DMS53 treated with DMSO at 0.1 percent for 48 hours (cell line): Measurements from ENCODE around the gene SLC9A1.

ENCODE experiments used
- DNase-seq: peaks from one replicate; lab custom pipeline; 2025; ENCODE audit not compliant: unreplicated experiment; lab: John Stamatoyannopoulos, UW

SLC9A1 gene

GRCh38 chr1:27152004-27152828 lies 2.7 kb downstream of the SLC9A1 start:
- DNase-seq = no peak

GRCh38 chr1:27150641-27151040 lies 4.3 kb downstream of the SLC9A1 start:
- no peak for DNase-seq

DNA sequence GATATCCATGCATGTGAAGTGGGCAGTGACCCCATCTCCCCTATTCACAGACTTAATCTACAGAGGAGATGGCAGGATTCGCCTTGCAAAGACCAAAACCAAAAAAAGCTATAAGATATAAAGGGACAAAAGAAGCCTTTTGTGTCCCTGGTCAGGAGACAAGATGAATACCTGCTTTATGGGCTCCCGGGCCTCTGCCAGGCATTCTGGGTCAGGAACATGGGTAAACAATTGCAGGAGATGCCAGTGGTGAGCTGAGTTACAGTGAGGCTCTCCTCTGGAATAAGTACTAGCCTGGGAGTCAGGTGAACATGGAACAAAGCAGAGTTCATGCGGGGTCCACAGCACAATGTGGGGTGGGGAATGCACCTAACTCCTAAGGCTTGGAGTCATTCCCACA lies 4.7 kb downstream of the SLC9A1 start:
- no peak for DNase-seq

DNA sequence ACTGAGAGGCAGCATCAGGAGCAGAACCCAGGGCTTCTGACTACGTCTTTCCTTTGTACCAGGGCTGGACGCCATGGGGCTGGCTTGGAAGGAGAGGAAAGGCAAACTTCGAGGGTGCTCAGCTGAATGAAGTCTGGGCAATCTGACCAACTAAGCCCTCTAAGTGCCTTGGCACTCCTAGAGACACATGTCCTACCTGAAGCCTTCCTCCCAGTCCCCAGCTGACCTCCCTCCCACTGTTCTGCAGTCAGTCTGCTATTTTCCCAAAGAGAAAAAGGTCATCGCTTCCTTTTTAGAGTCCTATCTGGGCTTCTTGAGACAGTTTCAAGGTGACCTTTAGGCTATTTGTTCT lies 5.2 kb downstream of the SLC9A1 start:
- DNase-seq = no peak

DNA sequence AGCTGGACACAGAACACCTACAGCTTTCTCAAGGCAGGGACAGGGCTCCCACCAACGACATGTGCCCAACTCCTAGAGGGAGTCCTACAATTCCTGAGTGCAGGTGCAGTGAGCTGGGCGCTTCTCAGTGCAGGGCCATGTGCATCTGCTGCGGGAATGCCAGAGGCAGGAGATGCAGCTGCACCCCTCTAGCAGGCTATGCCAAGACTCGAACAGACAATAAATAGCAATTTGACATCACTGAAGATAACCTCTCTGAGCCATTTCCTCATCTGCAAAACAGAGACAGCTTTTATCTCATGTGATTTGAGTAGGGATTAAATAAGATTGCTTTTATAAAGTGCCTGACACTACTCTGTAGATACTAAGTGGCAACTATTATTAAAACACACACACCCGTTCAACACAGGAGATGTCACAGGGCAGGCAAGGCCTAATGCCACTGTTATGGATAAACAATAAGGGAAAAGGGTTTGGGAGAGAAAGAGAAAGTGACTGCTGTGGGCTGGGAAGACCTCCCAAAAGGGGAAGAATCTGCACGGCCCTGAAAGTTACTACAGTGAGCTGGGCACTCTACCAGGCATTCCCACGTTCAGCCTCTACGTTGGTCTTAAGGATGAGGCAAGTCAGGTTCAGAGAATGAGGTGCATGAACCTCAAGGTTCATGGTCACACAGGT lies 5.7 kb downstream of the SLC9A1 start:
- no peak for DNase-seq

- no peak for DNase-seq
Measured at GRCh38 chr1:27148591-27148990, 6.3 kb downstream of the SLC9A1 start.

- DNase-seq = no peak
Measured at GRCh38 chr1:27147842-27148518, 6.9 kb downstream of the SLC9A1 start.

GRCh38 chr1:27145934-27146354 lies 9.0 kb downstream of the SLC9A1 start:
- DNase-seq = no peak

DNA sequence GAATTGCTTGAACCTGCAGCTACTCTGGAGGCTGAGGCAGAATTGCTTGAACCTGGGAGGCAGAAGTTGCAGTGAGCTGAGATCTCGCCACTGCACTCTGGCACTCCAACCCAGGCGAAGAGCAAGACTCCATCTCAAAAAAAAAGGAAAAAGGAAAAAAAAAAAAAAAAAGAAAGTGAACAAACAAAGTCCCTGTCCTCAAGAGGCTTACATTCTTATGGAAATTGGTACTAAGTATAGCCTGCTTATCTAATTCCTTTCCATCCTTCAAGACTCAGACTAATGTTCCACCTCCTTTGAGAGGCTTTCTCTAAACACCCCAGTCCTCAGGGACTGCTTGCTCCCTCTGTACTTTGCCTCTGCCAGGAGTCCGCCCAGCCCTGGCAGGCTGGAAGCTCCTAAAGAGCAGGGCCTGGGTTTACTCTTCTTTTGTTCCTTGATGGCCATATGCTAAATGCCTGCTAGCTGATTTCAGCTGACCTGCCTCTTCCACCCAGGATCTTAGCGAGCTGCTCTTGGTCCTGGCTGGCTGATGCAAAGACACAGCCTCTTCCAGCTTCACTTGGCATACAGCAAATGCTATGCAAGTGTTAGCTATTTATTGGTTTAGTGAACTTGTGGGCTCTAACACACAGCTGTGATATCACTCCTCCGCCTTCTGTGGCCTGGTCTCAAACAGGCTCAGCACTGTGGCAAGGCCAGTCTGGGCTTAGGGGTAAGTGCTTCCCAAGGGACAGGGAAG lies 9.8 kb downstream of the SLC9A1 start:
- DNase-seq = no peak

DNA sequence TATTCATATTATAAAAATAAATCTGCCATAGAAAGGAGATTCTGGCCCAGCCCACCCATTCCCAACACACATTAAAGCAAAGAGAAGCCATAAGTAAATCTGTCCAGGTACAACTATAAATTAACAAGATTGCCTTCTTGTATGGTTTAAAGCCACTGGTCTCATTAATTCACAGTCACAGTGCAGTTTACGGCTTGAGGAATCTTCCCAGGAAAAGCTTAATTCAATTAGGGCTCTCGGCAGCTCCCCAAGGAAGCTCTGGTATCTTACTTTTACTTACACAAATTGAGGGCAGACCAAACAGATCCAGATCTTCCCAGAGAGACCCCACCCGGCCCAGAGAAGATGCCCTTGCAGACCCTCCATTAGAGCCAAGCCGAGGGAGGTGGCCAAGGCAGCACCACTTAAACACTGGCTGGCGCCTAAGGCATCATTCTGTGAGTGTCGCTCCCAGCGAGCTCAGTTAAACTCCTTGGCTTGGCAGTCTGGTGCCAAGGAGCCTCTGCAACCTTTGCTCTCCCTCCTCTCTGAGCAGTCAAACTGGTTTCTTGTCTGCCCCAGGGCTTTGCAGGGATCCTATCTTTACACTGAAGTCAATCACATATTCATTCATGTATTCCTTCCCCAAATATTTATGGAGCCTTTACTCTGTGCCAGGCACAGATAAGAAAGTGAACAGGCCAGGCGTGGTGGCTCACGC lies 10.7 kb downstream of the SLC9A1 start:
- DNase-seq = no peak

GRCh38 chr1:27143401-27143800 lies 11.5 kb downstream of the SLC9A1 start:
- DNase-seq = no peak

DNA sequence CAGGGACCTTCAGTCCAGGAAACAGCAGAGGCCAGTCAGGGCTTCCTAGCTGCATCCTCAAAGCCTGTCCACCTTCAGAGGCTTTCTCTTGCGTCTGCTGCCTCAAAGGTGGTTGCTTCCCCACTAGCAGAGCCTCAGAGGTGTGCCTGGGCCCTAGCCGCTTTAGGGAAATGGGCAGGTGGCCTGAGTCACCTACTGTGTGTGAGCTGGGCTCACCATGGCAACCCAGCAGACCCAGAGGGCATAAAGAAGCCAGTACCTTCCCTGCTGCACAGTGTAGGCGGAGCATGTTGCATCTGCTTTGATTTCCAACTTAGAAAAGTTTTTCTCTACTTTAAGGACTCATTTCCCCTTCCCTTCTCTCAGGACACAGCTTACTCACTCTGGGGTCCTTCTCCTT lies 12.5 kb downstream of the SLC9A1 start:
- DNase-seq = no peak

- no peak for DNase-seq
Measured at GRCh38 chr1:27141266-27142003, 13.5 kb downstream of the SLC9A1 start.

- DNase-seq = no peak
Measured at GRCh38 chr1:27139980-27140379, 14.9 kb downstream of the SLC9A1 start.

- no peak for DNase-seq
Measured at GRCh38 chr1:27138927-27139326, 16.0 kb downstream of the SLC9A1 start.

DNA sequence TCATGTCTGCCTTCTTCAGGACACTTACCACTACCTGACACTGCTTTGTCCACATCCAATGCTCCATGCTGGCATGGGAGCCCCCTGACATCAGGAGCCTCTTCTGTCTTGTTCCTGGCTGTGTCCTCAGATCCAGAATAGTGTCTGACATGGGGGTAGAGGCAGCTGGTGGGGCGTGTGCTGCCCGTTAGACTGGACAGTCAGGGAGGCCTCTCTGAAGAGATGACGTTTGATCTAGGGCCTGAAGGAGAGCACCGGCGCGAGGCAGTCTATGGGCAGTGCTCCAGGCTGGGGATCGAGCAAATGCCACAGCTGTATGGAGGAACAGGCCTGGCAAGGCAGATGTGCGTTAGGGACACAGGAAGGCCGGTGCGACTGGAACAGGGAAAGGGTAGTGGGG lies 16.6 kb downstream of the SLC9A1 start:
- DNase-seq = no peak

GRCh38 chr1:27137544-27138075 lies 17.3 kb downstream of the SLC9A1 start:
- DNase-seq = no peak

- DNase-seq = no peak
Measured at GRCh38 chr1:27136998-27137542, 17.9 kb downstream of the SLC9A1 start.

DNA sequence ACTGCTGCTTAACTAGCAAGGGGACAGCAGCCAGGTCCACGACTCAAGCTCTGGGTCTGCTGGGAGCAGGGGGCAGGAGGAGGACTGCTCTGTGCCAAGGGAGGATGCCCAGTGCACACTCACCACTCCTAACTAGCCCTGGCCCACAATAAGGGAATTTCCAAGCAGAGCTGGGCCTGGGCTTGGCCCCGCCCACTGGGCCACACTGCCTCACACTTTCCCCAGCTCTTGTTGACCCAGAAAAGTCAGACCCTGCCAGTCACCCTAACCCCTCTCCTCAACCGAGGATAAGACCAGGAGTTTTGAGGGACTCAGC lies 18.7 kb downstream of the SLC9A1 start:
- no peak for DNase-seq
